Neural progenitor cell (in vitro differentiated cells): ENCODE measurements around the gene URGCP. TPM values are rescaled to one million over a fixed set of nuclear protein-coding genes. Genes with fewer than 3 reads are reported as not detected.

Experiments
- DNase-seq: peaks from one replicate; pipeline ENCODE4 v3.0.0-alpha.2; 2016; ENCODE audit warnings: low spot score
- H2AFZ ChIP-seq: fragments of 200-600 bp; sonication (generic); replicated peaks from 2 replicates; pipeline ENCODE4 v1.6.1; 2016; ENCODE audit warnings: antibody characterized with exemption
- H3F3A ChIP-seq: fragments of 200-600 bp; sonication (generic); 2 replicates; pipeline ENCODE4 v1.6.1; 2016; ENCODE audit warnings: antibody characterized with exemption, low read depth
- H3K27ac ChIP-seq: fragments of 200-600 bp; sonication (generic); 2 replicates; pipeline ENCODE4 v1.5.1; 2016; ENCODE audit warnings: mild to moderate bottlenecking
- H3K27me3 ChIP-seq: fragments of 200-600 bp; sonication (generic); 2 replicates; pipeline ENCODE4 v1.6.1; 2016; ENCODE audit warnings: mild to moderate bottlenecking, moderate library complexity
- H3K36me3 ChIP-seq: fragments of 200-600 bp; sonication (generic); 2 replicates; pipeline ENCODE4 v1.5.1; 2016
- H3K4me1 ChIP-seq: fragments of 200-600 bp; sonication (generic); 2 replicates; pipeline ENCODE4 v1.6.1; 2016; ENCODE audit warnings: mixed run types
- H3K4me2 ChIP-seq: fragments of 200-600 bp; sonication (generic); 2 replicates; pipeline ENCODE4 v1.6.1; 2016
- H3K4me3 ChIP-seq: fragments of 200-600 bp; sonication (generic); 2 replicates; pipeline ENCODE4 v1.5.1; 2016
- H3K79me2 ChIP-seq: fragments of 200-600 bp; sonication (generic); 2 replicates; pipeline ENCODE4 v1.6.1; 2016; ENCODE audit warnings: low read depth
- H3K9ac ChIP-seq: fragments of 200-600 bp; sonication (generic); 2 replicates; pipeline ENCODE4 v1.6.1; 2016
- H3K9me3 ChIP-seq: fragments of 200-600 bp; sonication (generic); 2 replicates; pipeline ENCODE4 v1.5.1; 2016; ENCODE audit warnings: low read depth
- H4K20me1 ChIP-seq: fragments of 200-600 bp; sonication (generic); 2 replicates; pipeline ENCODE4 v1.6.1; 2016; ENCODE audit warnings: low read depth
- H3K27ac Mint-ChIP-seq: 3 replicates; pipeline ENCODE4 v1.8.0; 2021; ENCODE audit warnings: mixed read lengths
- H3K27me3 Mint-ChIP-seq: 2 replicates; pipeline ENCODE4 v1.8.0; 2022; ENCODE audit warnings: low read depth, mild to moderate bottlenecking, inconsistent platforms, moderate library complexity, mixed read lengths; ENCODE audit not compliant: insufficient read depth
- H3K36me3 Mint-ChIP-seq: 3 replicates; pipeline ENCODE4 v1.8.0; 2021; ENCODE audit warnings: mixed read lengths
- H3K4me1 Mint-ChIP-seq: 3 replicates; pipeline ENCODE4 v1.8.0; 2021; ENCODE audit warnings: mixed read lengths
- H3K4me3 Mint-ChIP-seq: 3 replicates; pipeline ENCODE4 v1.8.0; 2021; ENCODE audit warnings: mild to moderate bottlenecking, moderate library complexity, mixed read lengths
- H3K9me3 Mint-ChIP-seq: 3 replicates; pipeline ENCODE4 v1.8.0; 2020; ENCODE audit warnings: mixed read lengths
- CTCF ChIP-seq: fragments of 200-600 bp; sonication (generic); IDR thresholded peaks from 2 replicates; pipeline ENCODE4 v1.5.1; 2017; ENCODE audit warnings: antibody characterized with exemption, mild to moderate bottlenecking
- EZH2 ChIP-seq: fragments of 200-600 bp; sonication (generic); IDR thresholded peaks from 2 replicates; pipeline ENCODE4 v1.6.1; 2017; ENCODE audit warnings: antibody characterized with exemption, mild to moderate bottlenecking, moderate library complexity
- EZH2phosphoT487 ChIP-seq: fragments of 200-600 bp; sonication (generic); IDR thresholded peaks from 2 replicates; pipeline ENCODE4 v1.6.1; 2017; ENCODE audit warnings: antibody characterized with exemption
- total RNA-seq: library from RNA; depleted of rRNA; stranded (reverse); fragments of >200 nt; gene quantifications from 2 replicates; pipeline ENCODE4 v1.2.3, GENCODE V29; 2015; ENCODE audit warnings: low replicate concordance

Gene URGCP
- total RNA-seq, 1 donor from 2014 or later = 9.2 TPM

GRCh38 chr7:43876241-43876640 is 30.2 kb downstream of the URGCP start:
- Mint-ChIP-seq H3K4me1 (peaks cover 6% of the 10 kb centered on the region), H3K9me3 (no peaks in the 10 kb centered on the region), H3K27ac (no peak overlapping the region), H3K27me3 (peaks cover 4% of the 10 kb centered on the region), H3K36me3 (peaks cover 25% of the 10 kb centered on the region), H3K4me3 (no peak overlapping the region)
- no peaks in the 10 kb centered on the region for H3K4me1 ChIP-seq
- no peak overlapping the region for H3K4me3 ChIP-seq
- H4K20me1 ChIP-seq = no peaks in the 10 kb centered on the region
- H3K27ac ChIP-seq = no peak overlapping the region
- H3K36me3 ChIP-seq = no peaks in the 10 kb centered on the region
- TF ChIP-seq CTCF (no peak), EZH2 (no peak), EZH2phosphoT487 (no peak)
- H3F3A ChIP-seq = no peaks in the 10 kb centered on the region
- no peak for DNase-seq
- no peak overlapping the region for H3K9ac ChIP-seq
- H2AFZ ChIP-seq = no peak overlapping the region
- H3K27me3 ChIP-seq = no peaks in the 10 kb centered on the region
- no peaks in the 10 kb centered on the region for H3K9me3 ChIP-seq
- no peak overlapping the region for H3K4me2 ChIP-seq
- no peaks in the 10 kb centered on the region for H3K79me2 ChIP-seq

GRCh38 chr7:43873300-43873699 is 33.1 kb downstream of the URGCP start:
- Mint-ChIP-seq H3K4me1 (peaks cover 17% of the 10 kb centered on the region), H3K36me3 (peaks cover 19% of the 10 kb centered on the region), H3K4me3 (no peak overlapping the region), H3K9me3 (no peaks in the 10 kb centered on the region), H3K27ac (no peak overlapping the region), H3K27me3 (peaks cover 9% of the 10 kb centered on the region)
- H3K27me3 ChIP-seq = peaks cover 6% of the 10 kb centered on the region
- no peak overlapping the region for H2AFZ ChIP-seq
- H3K36me3 ChIP-seq = no peaks in the 10 kb centered on the region
- no peaks in the 10 kb centered on the region for H3K9me3 ChIP-seq
- no peak overlapping the region for H3K27ac ChIP-seq
- H3K9ac ChIP-seq = no peak overlapping the region
- H4K20me1 ChIP-seq = no peaks in the 10 kb centered on the region
- H3K4me1 ChIP-seq = peaks cover 4% of the 10 kb centered on the region
- H3F3A ChIP-seq = no peaks in the 10 kb centered on the region
- TF ChIP-seq EZH2 (no peak), CTCF (no peak), EZH2phosphoT487 (no peak)
- H3K4me2 ChIP-seq = no peak overlapping the region
- no peak overlapping the region for H3K4me3 ChIP-seq
- no peaks in the 10 kb centered on the region for H3K79me2 ChIP-seq
- DNase-seq = no peak

DNA sequence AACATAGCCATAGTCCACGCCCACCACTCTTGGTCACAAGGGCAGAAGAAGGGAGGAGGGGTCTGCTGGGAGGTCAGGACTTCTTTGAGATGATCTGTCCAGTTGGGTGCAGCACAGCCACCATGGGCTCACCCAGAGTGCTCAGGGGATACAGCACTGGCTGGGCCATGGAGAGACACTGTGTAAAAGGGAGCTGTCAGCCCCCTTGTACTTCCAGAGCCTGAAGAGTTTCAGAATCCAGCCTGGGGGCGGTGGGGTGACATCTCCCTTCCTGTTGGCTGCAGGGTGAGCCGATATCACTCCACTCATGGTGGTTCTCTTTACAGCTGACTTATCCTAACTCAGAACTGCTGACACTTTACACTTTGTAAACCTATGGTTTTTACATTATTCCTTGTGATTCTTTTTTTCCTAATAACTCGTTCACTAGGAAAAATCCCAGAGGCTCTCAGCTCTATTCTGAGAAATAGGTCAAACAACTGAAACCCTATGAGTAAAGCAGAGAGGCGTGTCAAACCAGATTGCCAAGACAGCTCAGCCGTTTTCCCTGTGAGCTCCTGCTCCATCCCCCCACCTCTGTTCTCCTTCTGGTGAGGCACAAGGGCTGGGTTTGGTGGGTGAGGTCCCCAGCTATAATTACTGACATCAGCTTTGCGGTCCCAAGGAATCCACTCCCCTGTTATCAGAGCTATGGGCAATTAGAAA is 33.8 kb downstream of the URGCP start:
- TF ChIP-seq EZH2 = no peak
- no peak for TF ChIP-seq EZH2phosphoT487
- no peak for TF ChIP-seq CTCF
- no peaks in the 10 kb centered on the region for H3K9me3 ChIP-seq
- H3K27ac ChIP-seq = no peak overlapping the region
- H3K36me3 ChIP-seq = no peaks in the 10 kb centered on the region
- no peak for DNase-seq
- H3K36me3 Mint-ChIP-seq = peaks cover 15% of the 10 kb centered on the region
- H3K4me3 ChIP-seq = no peak overlapping the region
- peaks cover 4% of the 10 kb centered on the region for H3K4me1 ChIP-seq
- no peaks in the 10 kb centered on the region for H4K20me1 ChIP-seq
- H3K27me3 Mint-ChIP-seq = peaks cover 9% of the 10 kb centered on the region
- H3K4me2 ChIP-seq = no peak overlapping the region
- no peak overlapping the region for H3K27ac Mint-ChIP-seq
- H3K4me3 Mint-ChIP-seq = no peak overlapping the region
- H3K9me3 Mint-ChIP-seq = no peaks in the 10 kb centered on the region
- no peaks in the 10 kb centered on the region for H3K79me2 ChIP-seq
- H3K27me3 ChIP-seq = peaks cover 6% of the 10 kb centered on the region
- H3F3A ChIP-seq = no peaks in the 10 kb centered on the region
- H2AFZ ChIP-seq = no peak overlapping the region
- no peak overlapping the region for H3K9ac ChIP-seq
- H3K4me1 Mint-ChIP-seq = peaks cover 21% of the 10 kb centered on the region
